Testis (tissue), 3 donors: Measurements from ENCODE around the gene UEVLD. TPM values are rescaled to one million over a fixed set of nuclear protein-coding genes. Genes with fewer than 3 reads are reported as not detected.
"Not testable (repeated sequence)": the region's sequence is repeated elsewhere in the genome, so short reads cannot be mapped to it uniquely, and the experiment has no call there.

Experiments used
- DNase-seq: peaks from one replicate; pipeline ENCODE4 v3.0.0-alpha.2; 2019
- H3K27ac ChIP-seq, 2 donors: fragments of 200-600 bp; sonication (generic); one replicate each; pipeline ENCODE4 v1.5.1; 2019
- H3K27me3 ChIP-seq: fragments of 200-600 bp; sonication (generic); one replicate; pipeline ENCODE4 v1.5.1; 2019
- H3K36me3 ChIP-seq: fragments of 200-600 bp; sonication (generic); one replicate; pipeline ENCODE4 v1.5.1; 2017; ENCODE audit warnings: low read depth; ENCODE audit errors: missing control alignments
- H3K4me1 ChIP-seq: fragments of 200-600 bp; sonication (generic); one replicate; pipeline ENCODE4 v1.5.1; 2019
- H3K4me3 ChIP-seq, 2 donors: fragments of 200-600 bp; sonication (generic); one replicate each; pipeline ENCODE4 v1.5.1; 2017 to 2019
- H3K9me3 ChIP-seq: fragments of 200-600 bp; sonication (generic); one replicate; pipeline ENCODE4 v1.5.1; 2017
- POLR2A ChIP-seq: fragments of 450-650 bp; IDR thresholded peaks from one replicate; pipeline ENCODE4 v1.6.1; 2017; ENCODE audit warnings: antibody characterized with exemption, mild to moderate bottlenecking, moderate library complexity
- WGBS, 2 donors: methylation state at CpG; one replicate each; pipeline ENCODE4 v1.1.5; 2018; 5-methylcytosine and 5-hydroxymethylcytosine counted together
- intact Hi-C: fragments of 100-400 bp; cut with DNase I; formaldehyde crosslinking; loops from one replicate; pipeline ENCODE4 v1.15.1; 2023; ENCODE audit warnings: low total_unique reads
- polyA plus RNA-seq: library from polyadenylated mRNA; stranded (reverse); fragments of 350-450 nt; fragmentation: Illumina TruSeq; extraction: RNeasy Lipid Tissue Mini Kit (QIAGEN cat#74804); gene quantifications from one replicate; pipeline ENCODE4 v1.2.3, GENCODE V29; 2014; ENCODE audit warnings: low read depth, low replicate concordance; ENCODE audit not compliant: insufficient read depth
- total RNA-seq, 2 donors: library from RNA; depleted of rRNA; stranded (reverse); fragments of >200 nt; gene quantifications; one replicate each; pipeline ENCODE4 v1.2.3, GENCODE V29; 2016
- TF ChIP-seq, protein P1 (sequence below), 3 experiments: fragments of 450-650 bp in 2 of 3; fragments of 200-600 bp in 1 of 3; sonication (generic) in 1 of 3; IDR thresholded peaks; one replicate each; pipeline ENCODE4 v1.5.1; 2016 to 2019; ENCODE audit warnings: antibody characterized with exemption in 3 of 3, mild to moderate bottlenecking in 2 of 3, moderate library complexity in 1 of 3

The UEVLD gene
- total and polyA plus RNA-seq, 3 donors from 2014 or later: 15.1 to 25.7 (median 21.9) TPM

DNA sequence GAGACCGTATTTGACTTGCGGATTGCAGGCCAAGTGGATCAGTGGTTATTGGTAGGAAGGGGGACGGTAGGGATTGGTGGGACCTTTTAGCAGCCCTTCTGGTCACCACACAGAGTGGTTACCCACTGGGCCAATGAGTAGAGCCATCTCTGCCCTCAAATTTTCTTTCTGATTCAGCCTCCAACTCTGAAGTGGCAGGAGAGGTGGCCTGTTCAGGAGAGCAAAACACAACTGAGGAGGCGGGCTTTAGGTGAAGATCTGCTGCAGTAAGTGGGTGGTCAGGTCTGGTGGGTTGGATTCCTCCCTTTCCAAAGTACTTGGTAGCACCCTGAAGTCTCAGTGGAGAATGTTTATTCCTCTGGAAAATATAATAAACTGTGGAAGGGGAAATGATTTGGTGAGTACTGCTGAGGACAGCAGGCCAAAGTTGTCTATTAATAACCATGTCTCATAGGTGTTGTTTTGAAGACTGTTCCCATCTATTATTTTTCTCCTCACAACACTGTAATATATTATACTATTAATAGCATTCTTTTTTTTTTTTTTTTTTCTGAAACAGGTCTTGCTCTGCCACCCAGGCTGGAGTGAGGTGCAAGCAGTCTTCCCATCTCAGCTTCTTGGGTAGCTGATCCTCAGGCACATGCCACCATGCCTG, 12.5 kb upstream of the UEVLD start:
- Histone ChIP-seq H3K36me3 (no peaks in the 10 kb centered on the region), H3K27ac (no peak overlapping the region), H3K4me1 (no peaks in the 10 kb centered on the region), H3K4me3 (no peak overlapping the region), H3K27me3 (no peaks in the 10 kb centered on the region), H3K9me3 (no peaks in the 10 kb centered on the region)
- WGBS, 2 donors: 98% methylated on average over 4 of the region's 4 CpGs
- TF ChIP-seq, protein P1, sequence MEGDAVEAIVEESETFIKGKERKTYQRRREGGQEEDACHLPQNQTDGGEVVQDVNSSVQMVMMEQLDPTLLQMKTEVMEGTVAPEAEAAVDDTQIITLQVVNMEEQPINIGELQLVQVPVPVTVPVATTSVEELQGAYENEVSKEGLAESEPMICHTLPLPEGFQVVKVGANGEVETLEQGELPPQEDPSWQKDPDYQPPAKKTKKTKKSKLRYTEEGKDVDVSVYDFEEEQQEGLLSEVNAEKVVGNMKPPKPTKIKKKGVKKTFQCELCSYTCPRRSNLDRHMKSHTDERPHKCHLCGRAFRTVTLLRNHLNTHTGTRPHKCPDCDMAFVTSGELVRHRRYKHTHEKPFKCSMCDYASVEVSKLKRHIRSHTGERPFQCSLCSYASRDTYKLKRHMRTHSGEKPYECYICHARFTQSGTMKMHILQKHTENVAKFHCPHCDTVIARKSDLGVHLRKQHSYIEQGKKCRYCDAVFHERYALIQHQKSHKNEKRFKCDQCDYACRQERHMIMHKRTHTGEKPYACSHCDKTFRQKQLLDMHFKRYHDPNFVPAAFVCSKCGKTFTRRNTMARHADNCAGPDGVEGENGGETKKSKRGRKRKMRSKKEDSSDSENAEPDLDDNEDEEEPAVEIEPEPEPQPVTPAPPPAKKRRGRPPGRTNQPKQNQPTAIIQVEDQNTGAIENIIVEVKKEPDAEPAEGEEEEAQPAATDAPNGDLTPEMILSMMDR (IDR thresholded peaks at IDR 0.05): no peak
- no peak for TF ChIP-seq POLR2A
- intact Hi-C loops: no loop called here
- DNase-seq: no peak

DNA sequence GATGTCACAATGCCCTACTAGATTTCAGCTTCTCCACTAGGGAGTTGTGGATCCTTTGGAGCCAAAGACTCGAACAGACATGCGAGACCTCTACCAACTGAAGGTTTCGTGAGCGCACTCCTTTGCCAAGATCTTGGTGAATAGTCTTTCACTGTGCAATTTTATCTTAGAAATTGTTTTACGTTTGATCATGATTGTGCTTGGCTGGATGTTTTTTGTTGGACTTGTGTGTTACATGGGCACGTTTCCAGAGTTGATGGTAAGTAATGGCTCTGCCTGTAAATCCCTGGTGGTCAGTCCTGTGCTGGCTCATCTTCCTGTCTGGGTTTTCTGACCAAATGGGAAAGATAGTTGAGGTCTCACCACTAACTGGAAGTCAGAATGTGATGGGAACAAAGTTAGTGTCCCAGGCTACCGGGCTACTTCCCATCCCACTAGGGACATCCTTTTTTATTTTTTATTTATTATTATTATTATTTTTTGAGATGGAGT, 11.3 kb upstream of the UEVLD start, which contains the start of gene MISFA:
Gene MISFA, plus strand, starts transcription at position 51 of the 492 bp plus-strand sequence. Its CDS starts 140 bp downstream, at position 191.
- WGBS, 2 donors: 88 to 94% methylated on average over 7 of the region's 7 CpGs
- Histone ChIP-seq H3K4me3 (no peak within 1 kb of the TSS), H3K9me3 (no peaks in the 10 kb centered on the region), H3K27me3 (no peaks in the 10 kb centered on the region), H3K4me1 (no peaks in the 10 kb centered on the region), H3K27ac (no peak within 1 kb of the TSS), H3K36me3 (no peaks in the 10 kb centered on the region)
- DNase-seq: no peak
- no peak for TF ChIP-seq POLR2A
- TF ChIP-seq, protein P1 (IDR thresholded peaks at IDR 0.05): no peak
- intact Hi-C loops: no loop called here

DNA sequence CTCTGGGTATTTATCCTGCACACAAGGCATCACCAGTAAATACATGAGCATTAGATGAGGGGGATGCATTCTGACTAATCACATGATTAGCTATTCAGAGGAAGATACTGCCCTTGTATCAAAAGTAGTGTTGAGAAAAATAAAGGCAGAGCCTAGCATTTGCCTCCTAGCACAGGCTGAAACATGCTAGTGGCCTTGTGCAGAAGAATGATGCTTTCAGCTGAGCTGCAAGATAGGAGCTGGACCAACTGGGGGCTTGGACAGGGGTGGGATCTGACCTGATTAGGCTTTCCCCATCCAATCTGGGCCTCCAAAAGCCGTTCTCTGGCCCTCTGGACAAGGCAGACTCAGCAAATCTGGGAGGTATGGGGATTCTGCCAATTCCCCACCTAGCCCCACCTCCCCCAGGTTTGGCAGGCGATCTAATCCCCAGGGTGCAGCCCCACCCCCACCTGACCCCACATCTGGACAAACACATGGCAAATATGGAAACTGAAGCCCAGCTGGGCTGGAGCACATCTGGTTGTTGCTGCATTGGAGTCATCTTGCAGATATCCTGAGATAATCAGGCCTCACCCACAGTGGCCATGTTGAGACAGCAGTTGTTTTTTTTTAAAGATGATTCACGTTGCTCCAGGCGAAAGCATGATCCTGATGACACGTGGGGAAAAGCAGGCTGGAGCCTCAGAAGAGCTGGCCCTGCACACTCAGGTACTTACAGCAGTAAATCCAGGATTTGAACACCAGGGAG, 6.6 kb upstream of the UEVLD start:
- Histone ChIP-seq H3K9me3 (no peaks in the 10 kb centered on the region), H3K27ac (no peak overlapping the region), H3K4me1 (peaks cover 9% of the 10 kb centered on the region), H3K4me3 (no peak overlapping the region), H3K27me3 (no peaks in the 10 kb centered on the region), H3K36me3 (no peaks in the 10 kb centered on the region)
- no peak for TF ChIP-seq POLR2A
- TF ChIP-seq, protein P1 (IDR thresholded peaks at IDR 0.05): no peak
- WGBS, 2 donors: 53% methylated on average over 4 to 5 of the region's 5 CpGs
- intact Hi-C loops: no loop called here
- no peak for DNase-seq

DNA sequence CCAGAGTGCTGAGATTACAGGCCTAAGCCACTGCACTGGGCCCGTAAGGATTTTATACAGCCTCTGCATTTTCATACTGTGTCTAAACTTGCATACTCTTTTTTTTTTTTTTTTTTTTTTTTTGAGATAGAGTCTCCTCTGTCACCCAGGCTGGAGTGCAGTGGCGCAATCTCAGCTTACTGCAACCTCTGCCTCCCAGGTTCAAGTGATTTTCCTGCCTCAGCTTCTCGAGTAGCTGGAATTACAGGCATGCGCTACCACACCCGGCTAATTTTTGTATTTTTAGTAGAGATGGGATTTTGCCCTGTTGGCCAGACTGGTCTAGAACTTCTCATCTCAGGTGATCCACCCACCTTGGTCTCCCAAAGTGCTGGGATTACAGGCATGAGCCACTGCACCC, 5.6 kb upstream of the UEVLD start:
- DNase-seq, H3K9me3 ChIP-seq, H3K27ac ChIP-seq, H3K4me3 ChIP-seq, H3K36me3 ChIP-seq, intact Hi-C loops, H3K27me3 ChIP-seq: not testable (repeated sequence)
- WGBS, 2 donors: 92 to 94% methylated on average over 5 of the region's 5 CpGs
- H3K4me1 ChIP-seq: peaks cover 19% of the 10 kb centered on the region

DNA sequence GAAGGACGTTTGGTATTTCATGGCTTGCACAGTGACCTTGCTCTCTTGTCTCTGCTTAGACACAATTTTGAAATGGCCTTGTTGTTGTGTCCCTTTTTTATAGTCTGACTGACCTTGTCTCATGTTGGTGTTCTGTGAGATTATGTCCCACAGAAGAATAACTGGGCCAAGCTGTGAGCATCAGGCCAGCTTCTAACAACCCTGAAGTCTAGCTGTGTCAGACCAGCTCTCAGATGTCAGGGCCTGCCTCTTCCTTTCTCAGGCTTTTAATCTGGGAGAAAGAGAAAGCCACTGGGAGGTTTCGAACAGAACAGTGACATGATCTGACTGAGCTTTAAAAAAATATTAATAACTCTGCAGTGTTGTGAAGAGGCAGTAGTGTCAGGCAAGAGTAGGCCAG, 2.0 kb upstream of the UEVLD start:
- no peak overlapping the region for H3K27ac ChIP-seq
- no peak overlapping the region for H3K4me3 ChIP-seq
- no peak for TF ChIP-seq POLR2A
- TF ChIP-seq, protein P1 (IDR thresholded peaks at IDR 0.05): no peak
- H3K9me3 ChIP-seq: no peaks in the 10 kb centered on the region
- H3K36me3 ChIP-seq: no peaks in the 10 kb centered on the region
- 33 to 41% methylated on average over 2 of the region's 2 CpGs for WGBS, 2 donors
- no peak for DNase-seq
- no peaks in the 10 kb centered on the region for H3K27me3 ChIP-seq
- H3K4me1 ChIP-seq: peaks cover 23% of the 10 kb centered on the region
- intact Hi-C loops: no loop called here
